LHCN-M2 (cell line): Measurements from ENCODE around the gene CUX1. TPM values are rescaled to one million over a fixed set of nuclear protein-coding genes. Genes with fewer than 3 reads are reported as not detected.
A peak's percentile ranks its signal among the peaks of the same experiment; 100 is the strongest.
"Not testable (repeated sequence)": the region's sequence is repeated elsewhere in the genome, so short reads cannot be mapped to it uniquely, and the experiment has no call there.

Source experiments
- DNase-seq: peaks from one replicate; pipeline ENCODE4 v3.0.0-alpha.2; 2012; ENCODE audit warnings: low read depth
- total RNA-seq: library from RNA; depleted of rRNA; stranded (reverse); fragments of >200 nt; gene quantifications from 2 replicates; pipeline ENCODE4 v1.2.3, GENCODE V29; 2014

The CUX1 gene
- total RNA-seq, 1 experiment from 2014 or later: 33.3 TPM

GRCh38 chr7:101792682-101793071 lies 24.7 kb upstream of the CUX1 start:
- DNase-seq: not testable (repeated sequence)

- DNase-seq: no peak
These were observed 22.0 kb upstream of the CUX1 start for GRCh38 chr7:101795461-101795860.

GRCh38 chr7:101798173-101798572 lies 19.3 kb upstream of the CUX1 start:
- not testable (repeated sequence) for DNase-seq

- DNase-seq: no peak
These were observed 14.0 kb upstream of the CUX1 start for GRCh38 chr7:101803203-101804087.

GRCh38 chr7:101804088-101804963 lies 13.1 kb upstream of the CUX1 start:
- no peak for DNase-seq

GRCh38 chr7:101804967-101805366 lies 12.5 kb upstream of the CUX1 start:
- no peak for DNase-seq

- no peak for DNase-seq
These were observed 4.8 kb upstream of the CUX1 start for GRCh38 chr7:101812595-101812994.

- DNase-seq: no peak
These were observed 3.9 kb upstream of the CUX1 start for GRCh38 chr7:101813402-101814019.

- DNase-seq: peak; percentile 50
These were observed 3.1 kb upstream of the CUX1 start for GRCh38 chr7:101814081-101814990.

- no peak for DNase-seq
These were observed 2.2 kb upstream of the CUX1 start for GRCh38 chr7:101814991-101815825.

- peak; percentile 79 for DNase-seq
These were observed 1.4 kb upstream of the CUX1 start for GRCh38 chr7:101815826-101816594.

GRCh38 chr7:101816595-101817470 lies 593 bp upstream of the CUX1 start:
- DNase-seq: peak; percentile 37

GRCh38 chr7:101818287-101819071 lies 1.1 kb downstream of the CUX1 start:
- DNase-seq: no peak

- DNase-seq: no peak
These were observed 1.8 kb downstream of the CUX1 start for GRCh38 chr7:101819183-101819582.

- no peak for DNase-seq
These were observed 2.6 kb downstream of the CUX1 start for GRCh38 chr7:101819913-101820522.

- DNase-seq: no peak
These were observed 3.3 kb downstream of the CUX1 start for GRCh38 chr7:101820703-101821102.

- DNase-seq: not testable (repeated sequence)
These were observed 5.2 kb downstream of the CUX1 start for GRCh38 chr7:101822632-101823031.
